AG08396 (cell line): ENCODE measurements around the gene KIAA0232.
A peak's percentile ranks its signal among the peaks of the same experiment; 100 is the strongest.
"Not testable (repeated sequence)": the region's sequence is repeated elsewhere in the genome, so short reads cannot be mapped to it uniquely, and the experiment has no call there.

Source experiments
- DNase-seq: peaks from one replicate; pipeline ENCODE4 v3.0.0; 2012; ENCODE audit warnings: low spot score, mixed read lengths

KIAA0232 gene

GRCh38 chr4:6773616-6774540, 8.6 kb upstream of the KIAA0232 start:
- DNase-seq, result no peak

GRCh38 chr4:6775746-6776145, 6.8 kb upstream of the KIAA0232 start:
- DNase-seq, result no peak

GRCh38 chr4:6776920-6777635, 5.4 kb upstream of the KIAA0232 start:
- no peak for DNase-seq

- no peak for DNase-seq
Measured at GRCh38 chr4:6777636-6778281, 4.8 kb upstream of the KIAA0232 start.

GRCh38 chr4:6778435-6778834, 4.1 kb upstream of the KIAA0232 start:
- DNase-seq, result no peak

- no peak for DNase-seq
Measured at GRCh38 chr4:6779667-6780565, 2.6 kb upstream of the KIAA0232 start.

GRCh38 chr4:6781113-6781512, 1.4 kb upstream of the KIAA0232 start:
- DNase-seq, result no peak

- no peak for DNase-seq
Measured at GRCh38 chr4:6781561-6781960, 966 bp upstream of the KIAA0232 start.

GRCh38 chr4:6782846-6783110, 251 bp downstream of the KIAA0232 start:
- DNase-seq, result no peak

GRCh38 chr4:6783111-6783981, 819 bp downstream of the KIAA0232 start:
- DNase-seq, result peak; percentile 98

GRCh38 chr4:6785572-6785925, 3.0 kb downstream of the KIAA0232 start:
- DNase-seq, result no peak

- DNase-seq, result no peak
Measured at GRCh38 chr4:6788123-6788522, 5.6 kb downstream of the KIAA0232 start.

- not testable (repeated sequence) for DNase-seq
Measured at GRCh38 chr4:6791245-6791644, 8.7 kb downstream of the KIAA0232 start.

- not testable (repeated sequence) for DNase-seq
Measured at GRCh38 chr4:6791796-6792195, 9.3 kb downstream of the KIAA0232 start.

- DNase-seq, result no peak
Measured at GRCh38 chr4:6794189-6794588, 11.7 kb downstream of the KIAA0232 start.

GRCh38 chr4:6795821-6796220, 13.3 kb downstream of the KIAA0232 start:
- DNase-seq, result no peak

GRCh38 chr4:6797368-6797767, 14.8 kb downstream of the KIAA0232 start:
- not testable (repeated sequence) for DNase-seq

GRCh38 chr4:6799091-6799490, 16.6 kb downstream of the KIAA0232 start:
- DNase-seq, result no peak

GRCh38 chr4:6802025-6802424, 19.5 kb downstream of the KIAA0232 start:
- DNase-seq, result no peak

GRCh38 chr4:6802626-6803025, 20.1 kb downstream of the KIAA0232 start:
- DNase-seq, result no peak

- no peak for DNase-seq
Measured at GRCh38 chr4:6803246-6803645, 20.7 kb downstream of the KIAA0232 start.
